GM12891 (cell line): ENCODE data around the gene TCHP.

Source experiments
- POLR2A ChIP-seq: IDR thresholded peaks from 2 replicates; pipeline ENCODE4 v1.6.1; 2011; ENCODE audit warnings: low read depth, low read length, control low read depth
- POU2F2 ChIP-seq: IDR thresholded peaks from 2 replicates; pipeline ENCODE4 v1.6.1; 2011; ENCODE audit warnings: low read depth, mild to moderate bottlenecking, control low read depth, low read length, moderate library complexity
- TAF1 ChIP-seq: IDR thresholded peaks from 2 replicates; pipeline ENCODE4 v1.6.1; 2011; ENCODE audit warnings: low read depth, low read length, control low read depth

DNA sequence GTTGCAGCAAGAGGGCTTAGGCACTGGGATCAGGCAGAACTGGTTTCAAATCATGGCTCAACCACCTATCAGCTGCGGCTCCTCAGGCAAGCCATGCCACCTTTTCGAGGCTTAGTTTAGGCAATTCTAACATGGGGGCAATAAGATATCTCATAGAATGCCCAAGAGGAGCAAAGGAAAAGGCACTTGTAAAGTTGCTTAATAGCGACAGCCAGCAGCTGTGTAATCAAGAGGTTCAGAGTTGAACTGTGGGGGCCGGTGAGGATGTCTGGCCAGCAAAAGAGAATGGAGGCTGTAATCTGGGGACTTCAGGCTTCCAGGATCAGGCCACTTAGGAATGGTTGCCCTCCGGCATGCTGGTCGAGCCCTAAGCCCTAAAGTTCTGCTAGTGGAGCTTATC, 3.0 kb upstream of the TCHP start:
- TF ChIP-seq TAF1 (no peak), POLR2A (no peak), POU2F2 (no peak)
